H1 (cell line): ENCODE data around the gene ZBTB16. TPM values are rescaled to one million over a fixed set of nuclear protein-coding genes. Genes with fewer than 3 reads are reported as not detected.

Source experiments
- CTCF ChIA-PET: fragments of 300-600 bp; sonication (Branson Sonifier 250); formaldehyde crosslinking; loops from one replicate; lab custom pipeline; 2021; ENCODE audit not compliant: partially characterized antibody; lab: Charles Lee
- POLR2A ChIA-PET: fragments of 300-600 bp; sonication (Branson Sonifier 250); formaldehyde crosslinking; loops from one replicate; lab custom pipeline; 2021; ENCODE audit warnings: inconsistent platforms; ENCODE audit not compliant: partially characterized antibody; lab: Charles Lee
- DNase-seq, 2 experiments: peaks; one replicate each; pipeline versions ENCODE4 v3.0.0 to v3.0.0-alpha.2; 2010 to 2022; ENCODE audit warnings: low spot score in 2 of 2, low read depth in 1 of 2, mixed read lengths in 1 of 2
- FAIRE-seq: peaks from 2 replicates; lab custom pipeline; 2011; peaks lifted over from hg19 to GRCh38; lab: Jason Lieb, UNC
- H2AFZ ChIP-seq: 2 replicates; pipeline ENCODE4 v1.8.1; 2012; ENCODE audit warnings: low read length, inconsistent platforms
- H2AK5ac ChIP-seq: 2 replicates; pipeline ENCODE4 v1.6.1; 2013; ENCODE audit warnings: low read depth, low read length
- H2BK120ac ChIP-seq: replicated peaks from 2 replicates; pipeline ENCODE3; 2013; ENCODE audit warnings: low read depth, low read length, inconsistent platforms
- H2BK12ac ChIP-seq: 2 replicates; pipeline ENCODE4 v1.6.1; 2013; ENCODE audit warnings: low read depth, low read length
- H2BK15ac ChIP-seq: 2 replicates; pipeline ENCODE4 v1.6.1; 2013; ENCODE audit warnings: low read length
- H2BK20ac ChIP-seq: 2 replicates; pipeline ENCODE4 v1.6.1; 2013; ENCODE audit warnings: low read length
- H2BK5ac ChIP-seq: 2 replicates; pipeline ENCODE4 v1.6.1; 2013; ENCODE audit warnings: low read depth, low read length
- H3K14ac ChIP-seq: 2 replicates; pipeline ENCODE4 v1.6.1; 2013; ENCODE audit warnings: inconsistent platforms; ENCODE audit not compliant: insufficient read length
- H3K18ac ChIP-seq: 2 replicates; pipeline ENCODE4 v1.6.1; 2013; ENCODE audit warnings: low read length; ENCODE audit errors: extremely low read depth
- H3K23ac ChIP-seq: 2 replicates; pipeline ENCODE4 v1.6.1; 2013; ENCODE audit warnings: inconsistent platforms; ENCODE audit not compliant: insufficient read length
- H3K23me2 ChIP-seq: 2 replicates; pipeline ENCODE4 v1.6.1; 2013; ENCODE audit warnings: low read depth, low read length
- H3K27ac ChIP-seq: 2 replicates; pipeline ENCODE4 v1.6.1; 2011; ENCODE audit warnings: low read depth, low read length, inconsistent platforms
- H3K27me3 ChIP-seq, 4 experiments: replicated peaks in 1 of 4; 1 replicate in 1 of 4; 2 replicates in 3 of 4; pipeline versions ENCODE4 v1.6.1 to v1.8.1; 2011 to 2013; ENCODE audit warnings: low read length in 3 of 4, mild to moderate bottlenecking in 3 of 4, inconsistent platforms in 2 of 4, mixed read lengths in 2 of 4, moderate library complexity in 1 of 4; ENCODE audit not compliant: control insufficient read depth in 3 of 4, insufficient read depth in 3 of 4; ENCODE audit errors: extremely low read depth in 1 of 4
- H3K36me3 ChIP-seq, 4 experiments: 2 replicates each; pipeline versions ENCODE4 v1.6.1 to v1.8.1; 2011 to 2013; ENCODE audit warnings: mild to moderate bottlenecking in 4 of 4, low read length in 3 of 4, moderate library complexity in 2 of 4, control low read depth in 1 of 4, inconsistent platforms in 1 of 4; ENCODE audit not compliant: insufficient read depth in 4 of 4, control insufficient read depth in 2 of 4
- H3K4ac ChIP-seq: replicated peaks from 2 replicates; pipeline ENCODE3; 2013; ENCODE audit warnings: low read length, low read depth, mixed read lengths, inconsistent platforms; ENCODE audit not compliant: insufficient read length
- H3K4me1 ChIP-seq, 4 experiments: replicated peaks in 1 of 4; 1 replicate in 1 of 4; 2 replicates in 3 of 4; pipeline versions ENCODE4 v1.6.1 to v1.8.1; 2011 to 2013; ENCODE audit warnings: low read length in 3 of 4, inconsistent platforms in 2 of 4, mixed read lengths in 1 of 4; ENCODE audit not compliant: insufficient read depth in 4 of 4, control insufficient read depth in 3 of 4
- H3K4me2 ChIP-seq, 2 experiments: 2 replicates each; pipeline versions ENCODE4 v1.6.1 to v1.8.1; 2011 to 2013; ENCODE audit warnings: low read depth in 2 of 2, low read length in 2 of 2, control low read depth in 1 of 2, inconsistent platforms in 1 of 2, mild to moderate bottlenecking in 1 of 2; ENCODE audit not compliant: insufficient read depth in 1 of 2
- H3K4me3 ChIP-seq, 4 experiments: fragments of 200-600, 300-600 bp in 1 of 4; sonication (generic), shearing (Covaris generic), sonication (Bioruptor Twin) in 1 of 4; 2 replicates each; pipeline versions ENCODE4 v1.5.1 to v1.8.1; 2011 to 2016; ENCODE audit warnings: low read length in 4 of 4, low read depth in 3 of 4, control low read depth in 2 of 4, inconsistent platforms in 2 of 4, mild to moderate bottlenecking in 2 of 4, mixed read lengths in 1 of 4, moderate library complexity in 1 of 4; ENCODE audit not compliant: insufficient read depth in 2 of 4; ENCODE audit errors: extremely low read depth in 1 of 4
- H3K56ac ChIP-seq: replicated peaks from 2 replicates; pipeline ENCODE3; 2013; ENCODE audit warnings: low read depth, mild to moderate bottlenecking, mixed read lengths, low read length, inconsistent platforms; ENCODE audit not compliant: insufficient read length
- H3K79me1 ChIP-seq: 2 replicates; pipeline ENCODE4 v1.6.1; 2013; ENCODE audit warnings: low read depth, low read length, control low read depth
- H3K79me2 ChIP-seq, 2 experiments: 2 replicates each; pipeline versions ENCODE4 v1.6.1 to v1.8.1; 2012 to 2013; ENCODE audit warnings: low read length in 2 of 2, mild to moderate bottlenecking in 2 of 2, inconsistent platforms in 1 of 2; ENCODE audit not compliant: insufficient read depth in 2 of 2, control insufficient read depth in 1 of 2
- H3K9ac ChIP-seq, 4 experiments: replicated peaks in 1 of 4; 1 replicate in 1 of 4; 2 replicates in 3 of 4; pipeline versions ENCODE4 v1.6.1 to v1.8.1; 2011 to 2013; ENCODE audit warnings: low read depth in 3 of 4, low read length in 3 of 4, control low read depth in 2 of 4, mild to moderate bottlenecking in 2 of 4, moderate library complexity in 2 of 4, inconsistent platforms in 1 of 4; ENCODE audit errors: extremely low read depth in 1 of 4
- H3K9me3 ChIP-seq, 2 experiments: 2 replicates each; pipeline versions ENCODE4 v1.6.1 to v1.8.1; 2012 to 2013; ENCODE audit warnings: mild to moderate bottlenecking in 2 of 2, moderate library complexity in 2 of 2, control low read depth in 1 of 2, inconsistent platforms in 1 of 2, low read depth in 1 of 2, low read length in 1 of 2, mixed read lengths in 1 of 2; ENCODE audit not compliant: insufficient read depth in 2 of 2
- H4K20me1 ChIP-seq, 2 experiments: replicated peaks in 1 of 2; 2 replicates each; pipeline versions ENCODE3 to v1.8.1; 2011 to 2013; ENCODE audit warnings: inconsistent platforms in 2 of 2, low read length in 2 of 2, mild to moderate bottlenecking in 1 of 2; ENCODE audit not compliant: insufficient read depth in 2 of 2, control insufficient read depth in 1 of 2
- H4K5ac ChIP-seq: 2 replicates; pipeline ENCODE4 v1.6.1; 2013; ENCODE audit warnings: low read length, low read depth, mixed read lengths, inconsistent platforms; ENCODE audit not compliant: insufficient read length
- H4K8ac ChIP-seq: 2 replicates; pipeline ENCODE4 v1.8.0; 2013; ENCODE audit warnings: mild to moderate bottlenecking, moderate library complexity, low read length, inconsistent platforms; ENCODE audit not compliant: insufficient read depth; ENCODE audit errors: extremely low read depth
- H4K91ac ChIP-seq: replicated peaks from 2 replicates; pipeline ENCODE3; 2013; ENCODE audit warnings: low read length, mixed read lengths, inconsistent platforms; ENCODE audit not compliant: insufficient read length
- EP300 ChIP-seq, 2 experiments: IDR thresholded peaks; 1 replicate in 1 of 2; 2 replicates in 1 of 2; pipeline ENCODE4 v1.6.1; 2011 to 2012; ENCODE audit warnings: low read depth in 2 of 2, low read length in 2 of 2, mild to moderate bottlenecking in 2 of 2, borderline replicate concordance in 1 of 2, inconsistent platforms in 1 of 2, moderate library complexity in 1 of 2
- PHF8 ChIP-seq: fragments of 200-600 bp; sonication (generic); conservative IDR thresholded peaks from 2 replicates; pipeline ENCODE4 v1.7.1; 2012; ENCODE audit warnings: low read depth, mild to moderate bottlenecking, inconsistent platforms, low read length, moderate library complexity
- SUZ12 ChIP-seq: fragments of 200-600 bp; sonication (generic); IDR thresholded peaks from 2 replicates; pipeline ENCODE4 v1.6.1; 2012; ENCODE audit warnings: mild to moderate bottlenecking, inconsistent platforms, low read length, moderate library complexity, mixed read lengths
- WGBS, 2 experiments: shearing (Covaris generic) in 1 of 2; methylation state at CpG; one replicate each; pipeline versions ENCODE4 v1.1.6 to v1.1.7; 2013 to 2015; ENCODE audit warnings: low lambda C conversion rate in 2 of 2, mixed read lengths in 2 of 2, inconsistent platforms in 1 of 2, low coverage in 1 of 2, missing lambda C conversion rate in 1 of 2; ENCODE audit not compliant: insufficient replicate concordance in 2 of 2, insufficient coverage in 1 of 2, insufficient read length in 1 of 2; ENCODE audit errors: extremely low coverage in 1 of 2, missing lambda C conversion rate in 1 of 2; 5-methylcytosine and 5-hydroxymethylcytosine counted together
- polyA plus RNA-seq, 7 experiments: library from polyadenylated mRNA; depleted of rRNA in 3 of 7; stranded (reverse) in 5 of 7; unstranded in 2 of 7; fragments of >200 nt in 5 of 7; fragments of 200-250 nt in 2 of 7; gene quantifications; 1 replicate in 5 of 7; 2 replicates in 1 of 7; 4 replicates in 1 of 7; pipeline versions ENCODE4 v1.2.1 to v1.2.3, GENCODE V29; 2011 to 2013; ENCODE audit warnings: missing spikeins in 2 of 7, mixed read lengths in 2 of 7
- total RNA-seq: library from RNA; stranded (reverse); fragmentation: NEBNext Ultra II Directional; extraction: Animal tissue kit (Norgen Biotek cat#: 25700); gene quantifications from 2 replicates; pipeline ENCODE4 v1.2.1, GENCODE V29; 2021
- TF ChIP-seq, protein P1 (sequence below), 3 experiments: IDR thresholded peaks; 1 replicate in 2 of 3; 2 replicates in 1 of 3; pipeline versions ENCODE4 v1.5.1 to v1.6.1; 2011; ENCODE audit warnings: low read length in 3 of 3, mild to moderate bottlenecking in 3 of 3, inconsistent platforms in 2 of 3, low read depth in 1 of 3, moderate library complexity in 1 of 3; ENCODE audit not compliant: insufficient read depth in 1 of 3; ENCODE audit errors: control extremely low read depth in 1 of 3

The ZBTB16 gene
- total and polyA plus RNA-seq, 2 of the 8 experiments (the other 6 are each of a cell fraction or from before 2014, with no cell fraction given), result 0.12 to 0.61 TPM

DNA sequence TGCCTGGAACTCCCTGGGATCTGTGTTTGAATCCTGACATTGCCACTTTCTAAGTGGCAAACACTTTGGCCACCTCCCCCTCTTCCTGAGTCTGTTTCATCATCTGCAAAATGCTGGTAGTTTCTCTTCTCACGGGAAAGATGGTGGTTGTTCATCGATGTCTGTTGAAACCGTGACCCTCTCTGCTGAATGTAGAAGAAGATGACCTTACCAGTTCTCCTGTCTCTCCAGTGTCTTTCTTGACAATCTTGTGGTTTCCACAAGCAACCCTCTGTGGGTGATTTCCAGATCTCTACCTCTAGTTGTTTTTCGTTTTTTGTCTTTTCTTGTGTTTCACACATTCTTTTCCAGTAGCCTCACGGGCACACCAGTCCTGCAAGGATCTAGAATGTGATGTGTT lies 27.5 kb downstream of the ZBTB16 start:
- H3K79me1 ChIP-seq, result no peaks in the 10 kb centered on the region
- 82% methylated on average over 5 of the region's 5 CpGs; no CpG with 5 or more reads in 1 of the 2 experiments for WGBS, 2 experiments
- no peak overlapping the region for H2BK12ac ChIP-seq
- H4K5ac ChIP-seq, result no peak overlapping the region
- no peak overlapping the region for H2BK20ac ChIP-seq
- H3K27me3 ChIP-seq, result no peaks in the 10 kb centered on the region; a peak in 2 of 7 replicates
- no peak overlapping the region for H4K91ac ChIP-seq
- no peak overlapping the region for H3K9ac ChIP-seq
- H3K27ac ChIP-seq, result no peak overlapping the region
- H3K4me1 ChIP-seq, result peaks cover 0 to 4% (median 1%) of the 10 kb centered on the region in 4 experiments; a peak in 4 of 7 replicates
- no peak overlapping the region for H2AK5ac ChIP-seq
- DNase-seq, result no peak
- no peak overlapping the region for H3K4me3 ChIP-seq
- FAIRE-seq, result no peak
- H2BK5ac ChIP-seq, result no peak overlapping the region
- CTCF ChIA-PET, result interaction anchor here (1.0 to 1.3 kb wide), 5 partner anchors 9 to 55 kb away, joined by 3 to 4 read pairs (median 3); no protein-coding TSS in a partner anchor
- H2AFZ ChIP-seq, result no peak overlapping the region
- no peak overlapping the region for H4K8ac ChIP-seq
- H3K18ac ChIP-seq, result no peak overlapping the region
- H4K20me1 ChIP-seq, result no peaks in the 10 kb centered on the region
- no peak overlapping the region for H3K56ac ChIP-seq
- H2BK15ac ChIP-seq, result no peak overlapping the region
- H3K23ac ChIP-seq, result no peak overlapping the region
- H3K79me2 ChIP-seq, result no peaks in the 10 kb centered on the region
- H3K14ac ChIP-seq, result no peak overlapping the region
- no peak overlapping the region for H3K4ac ChIP-seq
- no peak overlapping the region for H2BK120ac ChIP-seq
- POLR2A ChIA-PET, result no interaction called here
- H3K4me2 ChIP-seq, result no peak overlapping the region
- no peaks in the 10 kb centered on the region; the same call in 1 of the 2 replicates for H3K23me2 ChIP-seq
- no peaks in the 10 kb centered on the region for H3K9me3 ChIP-seq
- H3K36me3 ChIP-seq, result no peaks in the 10 kb centered on the region
- TF ChIP-seq EP300 (IDR thresholded peaks at IDR 0.05; ENCODE audit: borderline replicate concordance in 1 of 2, low read depth in 2 of 2, low read length in 2 of 2) (no peak), PHF8 (no peak), SUZ12 (no peak)
- TF ChIP-seq, protein P1, sequence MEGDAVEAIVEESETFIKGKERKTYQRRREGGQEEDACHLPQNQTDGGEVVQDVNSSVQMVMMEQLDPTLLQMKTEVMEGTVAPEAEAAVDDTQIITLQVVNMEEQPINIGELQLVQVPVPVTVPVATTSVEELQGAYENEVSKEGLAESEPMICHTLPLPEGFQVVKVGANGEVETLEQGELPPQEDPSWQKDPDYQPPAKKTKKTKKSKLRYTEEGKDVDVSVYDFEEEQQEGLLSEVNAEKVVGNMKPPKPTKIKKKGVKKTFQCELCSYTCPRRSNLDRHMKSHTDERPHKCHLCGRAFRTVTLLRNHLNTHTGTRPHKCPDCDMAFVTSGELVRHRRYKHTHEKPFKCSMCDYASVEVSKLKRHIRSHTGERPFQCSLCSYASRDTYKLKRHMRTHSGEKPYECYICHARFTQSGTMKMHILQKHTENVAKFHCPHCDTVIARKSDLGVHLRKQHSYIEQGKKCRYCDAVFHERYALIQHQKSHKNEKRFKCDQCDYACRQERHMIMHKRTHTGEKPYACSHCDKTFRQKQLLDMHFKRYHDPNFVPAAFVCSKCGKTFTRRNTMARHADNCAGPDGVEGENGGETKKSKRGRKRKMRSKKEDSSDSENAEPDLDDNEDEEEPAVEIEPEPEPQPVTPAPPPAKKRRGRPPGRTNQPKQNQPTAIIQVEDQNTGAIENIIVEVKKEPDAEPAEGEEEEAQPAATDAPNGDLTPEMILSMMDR (IDR thresholded peaks at IDR 0.05; ENCODE audit: control extremely low read depth in 1 of 3, insufficient read depth in 1 of 3, low read depth in 1 of 3, low read length in 3 of 3), result no peak
